Hepatocyte (in vitro differentiated cells): ENCODE results near the gene KIF5A. TPM values are rescaled to one million over a fixed set of nuclear protein-coding genes. Genes with fewer than 3 reads are reported as not detected.
"Not testable (repeated sequence)": the region's sequence is repeated elsewhere in the genome, so short reads cannot be mapped to it uniquely, and the experiment has no call there.

Experiments used
- DNase-seq: peaks from one replicate; pipeline ENCODE4 v3.0.0-alpha.2; 2016; ENCODE audit warnings: low spot score
- H2AFZ ChIP-seq: fragments of 200-600 bp; sonication (generic); 2 replicates; pipeline ENCODE4 v1.6.0; 2016; ENCODE audit warnings: antibody characterized with exemption, mild to moderate bottlenecking
- H3K27ac ChIP-seq: fragments of 200-600 bp; sonication (generic); 2 replicates; pipeline ENCODE4 v1.5.1; 2016; ENCODE audit warnings: mild to moderate bottlenecking
- H3K27me3 ChIP-seq: fragments of 200-600 bp; sonication (generic); 2 replicates; pipeline ENCODE4 v1.6.1; 2016
- H3K36me3 ChIP-seq: fragments of 200-600 bp; sonication (generic); replicated peaks from 2 replicates; pipeline ENCODE4 v1.5.1; 2016; ENCODE audit warnings: low read depth; ENCODE audit not compliant: insufficient read depth
- H3K4me1 ChIP-seq: fragments of 200-600 bp; sonication (generic); 2 replicates; pipeline ENCODE4 v1.5.1; 2016; ENCODE audit warnings: mild to moderate bottlenecking, moderate library complexity; ENCODE audit not compliant: insufficient read depth
- H3K4me2 ChIP-seq: fragments of 200-600 bp; sonication (generic); 2 replicates; pipeline ENCODE4 v1.6.0; 2016
- H3K4me3 ChIP-seq: fragments of 200-600 bp; sonication (generic); 2 replicates; pipeline ENCODE4 v1.5.1; 2016; ENCODE audit warnings: mild to moderate bottlenecking
- H3K79me2 ChIP-seq: fragments of 200-600 bp; sonication (generic); 2 replicates; pipeline ENCODE4 v1.6.0; 2017; ENCODE audit warnings: mild to moderate bottlenecking
- H3K9me2 ChIP-seq: fragments of 200-600 bp; sonication (generic); replicated peaks from 2 replicates; pipeline ENCODE4 v1.6.0; 2017; ENCODE audit warnings: mild to moderate bottlenecking; ENCODE audit not compliant: insufficient read depth
- H3K9me3 ChIP-seq: fragments of 200-600 bp; sonication (generic); 2 replicates; pipeline ENCODE4 v1.5.1; 2016; ENCODE audit warnings: low read depth, mild to moderate bottlenecking
- H4K20me1 ChIP-seq: fragments of 200-600 bp; sonication (generic); 2 replicates; pipeline ENCODE4 v1.6.0; 2016; ENCODE audit warnings: mild to moderate bottlenecking; ENCODE audit not compliant: insufficient read depth, poor library complexity, severe bottlenecking
- EZH2 ChIP-seq: fragments of 200-600 bp; sonication (generic); IDR thresholded peaks from 2 replicates; pipeline ENCODE4 v1.6.1; 2016; ENCODE audit warnings: antibody characterized with exemption, mild to moderate bottlenecking, borderline replicate concordance
- EZH2phosphoT487 ChIP-seq: fragments of 200-600 bp; sonication (generic); IDR thresholded peaks from one replicate; pipeline ENCODE4 v1.6.1; 2018; ENCODE audit warnings: antibody characterized with exemption, mild to moderate bottlenecking, low read depth, moderate library complexity; ENCODE audit not compliant: unreplicated experiment, severe bottlenecking
- WGBS: methylation state at CpG from one replicate; pipeline ENCODE4 v1.1.6; 2016; ENCODE audit warnings: low lambda C conversion rate; ENCODE audit errors: missing lambda C conversion rate; 5-methylcytosine and 5-hydroxymethylcytosine counted together
- polyA plus RNA-seq: library from polyadenylated mRNA; unstranded; fragments of >200 nt; fragmentation: Nextera tagmentation; extraction: Ambion mirVana; gene quantifications from 2 replicates; pipeline ENCODE4 v1.2.1, GENCODE V29; 2016
- total RNA-seq: library from RNA; depleted of rRNA; stranded (reverse); fragments of >200 nt; gene quantifications from 2 replicates; pipeline ENCODE4 v1.2.3, GENCODE V29; 2014
- TF ChIP-seq, protein P1 (sequence below): fragments of 200-600 bp; sonication (generic); IDR thresholded peaks from 2 replicates; pipeline ENCODE4 v1.5.1; 2016; ENCODE audit warnings: antibody characterized with exemption, mild to moderate bottlenecking; ENCODE audit not compliant: poor library complexity

KIF5A gene
- total and polyA plus RNA-seq, 2 experiments from 2014 or later, result 0.03 to 0.18 TPM

- Histone ChIP-seq H3K4me3 (no peak overlapping the region), H3K9me2 (no peaks in the 10 kb centered on the region), H3K4me2 (peak overlapping the region; percentile 93), H3K27me3 (no peaks in the 10 kb centered on the region), H4K20me1 (peaks cover 32% of the 10 kb centered on the region), H3K4me1 (peaks cover 13% of the 10 kb centered on the region), H3K9me3 (no peaks in the 10 kb centered on the region), H3K27ac (peak overlapping the region; percentile 98), H3K36me3 (no peaks in the 10 kb centered on the region), H3K79me2 (peaks cover 30% of the 10 kb centered on the region), H2AFZ (no peak overlapping the region)
- WGBS, result 75% methylated on average over 1 of the region's 1 CpG
- no peak for DNase-seq
- TF ChIP-seq EZH2 (no peak), EZH2phosphoT487 (no peak)
- TF ChIP-seq, protein P1, sequence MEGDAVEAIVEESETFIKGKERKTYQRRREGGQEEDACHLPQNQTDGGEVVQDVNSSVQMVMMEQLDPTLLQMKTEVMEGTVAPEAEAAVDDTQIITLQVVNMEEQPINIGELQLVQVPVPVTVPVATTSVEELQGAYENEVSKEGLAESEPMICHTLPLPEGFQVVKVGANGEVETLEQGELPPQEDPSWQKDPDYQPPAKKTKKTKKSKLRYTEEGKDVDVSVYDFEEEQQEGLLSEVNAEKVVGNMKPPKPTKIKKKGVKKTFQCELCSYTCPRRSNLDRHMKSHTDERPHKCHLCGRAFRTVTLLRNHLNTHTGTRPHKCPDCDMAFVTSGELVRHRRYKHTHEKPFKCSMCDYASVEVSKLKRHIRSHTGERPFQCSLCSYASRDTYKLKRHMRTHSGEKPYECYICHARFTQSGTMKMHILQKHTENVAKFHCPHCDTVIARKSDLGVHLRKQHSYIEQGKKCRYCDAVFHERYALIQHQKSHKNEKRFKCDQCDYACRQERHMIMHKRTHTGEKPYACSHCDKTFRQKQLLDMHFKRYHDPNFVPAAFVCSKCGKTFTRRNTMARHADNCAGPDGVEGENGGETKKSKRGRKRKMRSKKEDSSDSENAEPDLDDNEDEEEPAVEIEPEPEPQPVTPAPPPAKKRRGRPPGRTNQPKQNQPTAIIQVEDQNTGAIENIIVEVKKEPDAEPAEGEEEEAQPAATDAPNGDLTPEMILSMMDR, result no peak
These were observed 32.7 kb upstream of the KIF5A start for GRCh38 chr12:57517187-57517586.

DNA sequence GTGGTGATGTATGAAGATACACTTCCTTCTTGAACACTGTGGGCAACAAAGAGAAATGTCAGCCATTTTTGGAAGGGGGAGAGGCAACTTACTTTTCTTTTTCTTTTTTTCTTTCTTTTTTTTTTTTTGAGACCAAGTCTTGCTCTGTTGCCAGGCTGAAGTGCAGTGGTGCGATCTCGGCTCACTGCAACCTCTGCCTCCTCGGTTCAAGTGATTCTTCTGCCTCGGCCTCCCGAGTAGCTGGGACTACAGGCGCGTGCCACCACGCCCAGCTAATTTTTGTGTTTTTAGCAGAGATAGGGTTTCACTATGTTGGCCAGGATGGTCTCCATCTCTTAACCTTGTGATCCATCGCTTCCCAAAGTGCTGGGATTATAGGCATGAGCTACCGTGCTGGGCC is 32.1 kb upstream of the KIF5A start:
- peak overlapping the region; percentile 93 for H3K4me2 ChIP-seq
- H3K9me3 ChIP-seq, H3K4me3 ChIP-seq, H2AFZ ChIP-seq, H3K36me3 ChIP-seq, DNase-seq, H3K9me2 ChIP-seq, H3K27me3 ChIP-seq: not testable (repeated sequence)
- 92% methylated on average over 10 of the region's 10 CpGs for WGBS
- H3K27ac ChIP-seq, result peak overlapping the region; percentile 98
- H3K79me2 ChIP-seq, result peaks cover 30% of the 10 kb centered on the region
- peaks cover 14% of the 10 kb centered on the region for H3K4me1 ChIP-seq
- peaks cover 32% of the 10 kb centered on the region for H4K20me1 ChIP-seq

DNA sequence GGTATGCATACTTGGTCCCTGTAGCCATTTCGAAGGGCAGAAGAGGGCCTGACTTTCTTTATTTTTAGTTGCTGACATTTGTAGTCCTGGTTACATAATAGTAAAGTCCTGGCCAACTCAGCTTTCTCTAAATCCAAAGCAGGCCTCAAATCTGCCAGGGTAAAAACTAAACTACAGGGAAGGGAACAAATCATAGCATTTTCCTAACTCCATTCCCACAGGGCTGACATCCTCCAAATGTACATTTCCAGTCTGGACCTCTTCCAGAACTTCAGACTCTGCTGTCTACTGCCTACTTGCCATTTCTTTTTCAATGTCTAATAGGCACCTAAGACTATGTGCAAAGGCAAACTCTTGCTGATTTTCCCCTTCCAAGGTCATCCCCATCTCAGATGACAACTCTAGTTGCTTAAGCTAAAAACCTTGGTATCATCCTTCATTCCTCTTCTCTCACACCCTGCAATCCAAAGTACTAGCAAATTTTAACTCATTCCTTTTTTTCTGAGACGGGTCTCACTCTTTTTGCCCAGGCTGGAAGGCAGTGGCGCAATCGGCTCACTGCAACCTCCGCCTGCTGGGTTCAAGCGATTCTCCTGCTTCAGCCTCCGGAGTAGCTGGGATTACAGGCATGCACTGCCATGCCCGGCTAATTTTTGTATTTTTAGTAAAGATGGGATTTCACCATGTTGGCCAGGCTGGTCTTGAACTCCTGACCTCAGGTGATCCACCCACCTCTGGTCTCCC is 31.5 kb upstream of the KIF5A start:
- peak overlapping the region; percentile 93 for H3K4me2 ChIP-seq
- no peaks in the 10 kb centered on the region for H3K36me3 ChIP-seq
- no peaks in the 10 kb centered on the region for H3K9me3 ChIP-seq
- H2AFZ ChIP-seq, result no peak overlapping the region
- H3K27ac ChIP-seq, result peak overlapping the region; percentile 98
- TF ChIP-seq EZH2, result no peak
- TF ChIP-seq EZH2phosphoT487, result no peak
- TF ChIP-seq, protein P1, result no peak
- peaks cover 32% of the 10 kb centered on the region for H3K79me2 ChIP-seq
- H3K27me3 ChIP-seq, result no peaks in the 10 kb centered on the region
- H3K9me2 ChIP-seq, result no peaks in the 10 kb centered on the region
- H4K20me1 ChIP-seq, result peaks cover 32% of the 10 kb centered on the region
- no peak for DNase-seq
- peaks cover 14% of the 10 kb centered on the region for H3K4me1 ChIP-seq
- WGBS, result 85% methylated on average over 8 of the region's 8 CpGs
- H3K4me3 ChIP-seq, result peak overlapping the region; percentile 69

DNA sequence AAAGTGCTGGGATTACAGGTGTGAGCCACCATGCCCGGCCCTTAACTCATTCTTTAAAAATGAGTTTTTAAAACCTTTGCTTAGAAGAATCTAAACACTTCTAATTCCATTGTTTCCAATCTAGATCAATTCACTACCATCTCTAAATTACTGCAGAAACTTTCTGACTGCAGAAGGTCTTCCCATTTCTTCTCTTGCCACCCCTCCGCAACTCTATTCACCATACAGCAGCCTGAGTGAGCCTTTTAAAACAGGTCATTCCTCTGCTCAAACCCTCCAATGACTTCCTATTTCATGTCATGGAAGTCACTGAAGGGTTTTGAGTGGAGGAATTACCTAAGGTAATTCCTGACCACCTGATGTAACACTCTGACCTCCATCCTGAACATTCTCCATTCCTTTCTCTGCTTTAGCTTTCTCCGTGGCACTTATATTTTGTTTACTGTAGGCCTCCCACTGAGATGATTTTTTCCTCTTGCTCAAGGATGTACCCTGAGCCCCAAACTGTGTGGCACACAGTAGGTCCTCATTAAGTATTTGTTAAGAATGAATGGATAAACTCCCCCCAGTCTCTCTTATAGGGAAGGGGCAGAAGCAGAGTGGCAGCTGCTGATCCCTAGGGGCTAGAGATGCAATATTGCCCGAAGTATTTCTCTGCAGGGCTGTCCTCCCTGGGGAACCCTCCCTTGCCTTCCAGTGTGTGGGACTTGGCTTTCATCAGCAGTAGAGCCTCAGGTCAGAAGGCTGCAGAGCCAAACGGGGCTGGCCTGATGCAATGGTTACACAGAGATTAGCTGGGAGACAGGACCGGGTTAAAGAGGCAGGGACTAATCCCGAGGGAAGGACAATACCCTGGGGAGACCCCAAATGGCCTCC is 30.7 kb upstream of the KIF5A start:
- Histone ChIP-seq H3K36me3 (no peaks in the 10 kb centered on the region), H3K9me3 (no peaks in the 10 kb centered on the region), H3K9me2 (no peaks in the 10 kb centered on the region), H3K79me2 (peaks cover 40% of the 10 kb centered on the region), H3K27ac (peak overlapping the region; percentile 98), H3K4me2 (peak overlapping the region; percentile 93), H3K4me3 (peak overlapping the region; percentile 69), H3K27me3 (no peaks in the 10 kb centered on the region), H3K4me1 (peaks cover 16% of the 10 kb centered on the region), H4K20me1 (peaks cover 39% of the 10 kb centered on the region), H2AFZ (no peak overlapping the region)
- 31% methylated on average over 7 of the region's 7 CpGs for WGBS
- no peak for TF ChIP-seq EZH2
- TF ChIP-seq, protein P1, result no peak
- TF ChIP-seq EZH2phosphoT487, result no peak
- DNase-seq, result peak; percentile 46
